ENCODE measurements around the gene FCHSD1.

- TF ChIP-seq, protein P1, sequence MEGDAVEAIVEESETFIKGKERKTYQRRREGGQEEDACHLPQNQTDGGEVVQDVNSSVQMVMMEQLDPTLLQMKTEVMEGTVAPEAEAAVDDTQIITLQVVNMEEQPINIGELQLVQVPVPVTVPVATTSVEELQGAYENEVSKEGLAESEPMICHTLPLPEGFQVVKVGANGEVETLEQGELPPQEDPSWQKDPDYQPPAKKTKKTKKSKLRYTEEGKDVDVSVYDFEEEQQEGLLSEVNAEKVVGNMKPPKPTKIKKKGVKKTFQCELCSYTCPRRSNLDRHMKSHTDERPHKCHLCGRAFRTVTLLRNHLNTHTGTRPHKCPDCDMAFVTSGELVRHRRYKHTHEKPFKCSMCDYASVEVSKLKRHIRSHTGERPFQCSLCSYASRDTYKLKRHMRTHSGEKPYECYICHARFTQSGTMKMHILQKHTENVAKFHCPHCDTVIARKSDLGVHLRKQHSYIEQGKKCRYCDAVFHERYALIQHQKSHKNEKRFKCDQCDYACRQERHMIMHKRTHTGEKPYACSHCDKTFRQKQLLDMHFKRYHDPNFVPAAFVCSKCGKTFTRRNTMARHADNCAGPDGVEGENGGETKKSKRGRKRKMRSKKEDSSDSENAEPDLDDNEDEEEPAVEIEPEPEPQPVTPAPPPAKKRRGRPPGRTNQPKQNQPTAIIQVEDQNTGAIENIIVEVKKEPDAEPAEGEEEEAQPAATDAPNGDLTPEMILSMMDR (IDR thresholded peaks at IDR 0.05; ENCODE audit: low read depth, low read length, poor library complexity, severe bottlenecking) = no peak
- no peak for TF ChIP-seq EZH2phosphoT487 (IDR thresholded peaks at IDR 0.05; ENCODE audit: borderline replicate concordance, low read length)
These were observed 11.7 kb downstream of the FCHSD1 start for GRCh38 chr5:141639357-141640050.

Data from DOHH2 (cell line).